GM19035 (cell line): Measurements from ENCODE around the gene TMX4.
"Not testable (repeated sequence)": the region's sequence is repeated elsewhere in the genome, so short reads cannot be mapped to it uniquely, and the experiment has no call there.

Experiments used
- ATAC-seq: cut with Tn5 transposase; IDR thresholded peaks from one replicate; pipeline ENCODE4 v1.9.1; 2021; ENCODE audit not compliant: unreplicated experiment

TMX4 gene

DNA sequence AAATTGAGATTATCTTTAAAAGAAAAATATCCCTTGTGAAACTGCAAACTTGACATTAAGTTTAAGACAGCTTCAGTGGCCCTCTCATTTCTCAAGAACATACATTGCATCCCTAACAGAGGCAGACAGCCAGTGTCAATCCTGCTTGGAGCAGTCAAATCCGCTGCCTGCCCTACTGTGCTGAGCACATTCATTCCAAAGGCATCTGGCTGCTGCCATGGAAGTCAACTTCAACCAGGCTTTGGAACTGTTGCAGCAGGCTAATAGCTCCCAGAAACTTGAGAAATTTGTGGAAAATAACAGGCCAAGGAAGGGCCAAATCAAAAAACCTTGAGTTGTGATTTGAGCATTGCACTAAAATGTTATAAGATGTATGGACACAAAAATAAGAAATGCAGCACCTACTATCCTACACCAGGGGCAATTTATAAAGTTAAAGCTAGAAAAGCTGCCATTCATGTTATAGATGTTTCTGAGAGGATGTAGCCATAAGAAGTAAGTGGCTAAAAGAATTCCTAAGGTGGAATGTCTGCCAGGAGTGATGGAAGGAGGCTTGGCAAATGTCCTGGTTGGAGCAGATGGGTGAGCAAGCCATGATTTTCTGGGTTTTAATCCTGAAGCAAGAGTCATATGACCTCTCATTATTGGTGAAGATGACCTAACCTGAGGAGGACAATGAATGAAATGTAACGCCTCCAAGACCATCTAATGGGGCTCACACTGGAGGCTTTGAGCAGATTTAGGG lies 47.9 kb downstream of the TMX4 start:
- ATAC-seq = no peak

DNA sequence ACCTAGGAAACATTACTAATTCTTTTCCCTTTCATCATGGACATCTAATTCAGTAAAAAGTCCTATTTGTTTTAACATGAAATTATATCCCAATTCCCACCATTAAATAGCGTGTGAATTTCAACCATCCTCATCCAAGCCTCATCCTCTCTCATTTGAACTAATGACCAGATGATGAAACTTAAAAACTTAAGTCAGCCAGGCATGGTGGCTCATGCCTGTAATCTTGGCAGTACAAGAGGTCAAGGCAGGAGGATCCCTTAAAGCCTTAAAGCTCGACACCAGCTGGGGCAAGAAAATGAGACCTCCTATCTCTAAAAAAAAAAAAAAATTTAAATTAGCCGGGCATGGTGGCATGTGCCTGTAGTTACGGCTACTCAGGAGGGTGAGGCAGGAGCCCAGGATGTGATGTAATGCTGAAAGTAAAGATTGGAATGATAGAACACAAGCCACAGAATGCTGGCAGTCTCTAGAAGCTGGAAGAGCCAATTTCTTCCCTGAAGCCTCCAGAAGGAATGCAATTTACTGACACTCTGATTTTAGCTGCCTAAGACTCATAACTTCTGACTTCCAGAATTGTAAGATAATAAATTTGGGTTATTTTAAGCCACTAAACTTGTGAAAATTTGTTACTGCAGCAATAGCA lies 52.2 kb downstream of the TMX4 start:
- ATAC-seq = no peak

GRCh38 chr20:7966176-7966575 lies 53.4 kb downstream of the TMX4 start:
- no peak for ATAC-seq

DNA sequence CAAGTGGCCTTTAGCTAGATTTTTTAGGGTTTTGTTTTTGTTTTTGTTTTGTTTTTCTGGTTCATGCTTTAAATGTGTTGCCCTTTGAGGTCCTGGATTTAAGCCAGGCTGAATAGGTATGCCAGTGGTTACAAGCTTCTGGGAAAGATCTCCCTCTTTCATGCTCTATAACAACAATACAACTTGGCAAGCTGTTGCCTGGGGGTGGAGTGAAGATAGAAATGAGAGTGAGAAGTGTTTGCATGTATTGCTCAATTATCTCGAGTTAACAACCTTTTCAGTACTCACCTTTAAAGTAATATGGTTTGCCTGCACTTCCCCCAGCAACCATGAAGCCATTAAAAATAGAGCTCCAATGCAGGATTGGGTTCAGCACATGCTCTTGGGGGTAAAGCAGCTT lies 60.1 kb downstream of the TMX4 start:
- ATAC-seq = no peak

- not testable (repeated sequence) for ATAC-seq
Observed at GRCh38 chr20:7956561-7956960, 63.0 kb downstream of the TMX4 start.

DNA sequence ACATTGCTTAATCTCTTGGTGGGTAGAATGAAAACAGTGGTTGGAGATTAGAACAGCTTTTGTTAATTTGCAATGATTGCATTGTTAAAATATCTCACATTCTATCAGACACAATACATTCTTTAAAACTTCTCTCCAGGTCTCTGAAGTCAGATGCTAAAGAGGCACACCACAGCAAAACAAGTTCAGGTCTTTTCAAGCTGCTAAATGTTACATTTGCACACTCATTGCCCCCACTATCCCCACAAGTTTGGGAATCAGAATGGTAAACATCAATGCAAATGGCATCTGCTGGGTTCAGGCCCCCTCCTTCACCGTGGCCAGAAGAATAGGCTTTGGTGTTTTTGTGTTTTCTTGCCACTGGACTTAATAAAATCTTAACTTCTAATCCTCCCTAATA lies 69.2 kb downstream of the TMX4 start:
- no peak for ATAC-seq

GRCh38 chr20:7943891-7944290 lies 75.7 kb downstream of the TMX4 start:
- no peak for ATAC-seq

- no peak for ATAC-seq
Observed at GRCh38 chr20:7940341-7940740, 79.2 kb downstream of the TMX4 start, which contains the start of gene HAO1. HAO1 (minus strand) TSS chr20:7940458; CDS start chr20:7940422, 36 bp downstream.

DNA sequence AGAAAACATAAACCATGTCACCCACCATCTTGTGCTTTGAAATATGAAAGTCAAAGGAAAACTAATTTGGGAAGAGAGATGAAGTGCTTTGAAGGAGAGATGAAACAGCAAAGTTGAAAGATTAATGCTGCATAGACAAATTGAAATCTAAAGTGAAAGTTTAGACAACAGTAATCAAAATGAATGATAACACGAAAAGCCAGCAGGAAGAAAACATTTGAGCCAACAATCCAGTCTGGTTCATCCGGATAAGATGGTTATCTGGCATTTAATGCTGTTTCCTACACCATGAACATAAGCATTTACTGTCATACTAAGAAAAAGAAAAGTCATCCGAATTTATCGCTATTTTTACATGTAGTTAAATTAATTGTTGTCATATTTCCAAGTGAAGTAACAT lies 79.9 kb downstream of the TMX4 start:
- no peak for ATAC-seq

GRCh38 chr20:7938058-7938457 lies 81.5 kb downstream of the TMX4 start:
- ATAC-seq = no peak

- no peak for ATAC-seq
Observed at GRCh38 chr20:7937328-7937727, 82.2 kb downstream of the TMX4 start.

- ATAC-seq = peak; percentile 67
Observed at GRCh38 chr20:7935027-7935551, 84.5 kb downstream of the TMX4 start.

DNA sequence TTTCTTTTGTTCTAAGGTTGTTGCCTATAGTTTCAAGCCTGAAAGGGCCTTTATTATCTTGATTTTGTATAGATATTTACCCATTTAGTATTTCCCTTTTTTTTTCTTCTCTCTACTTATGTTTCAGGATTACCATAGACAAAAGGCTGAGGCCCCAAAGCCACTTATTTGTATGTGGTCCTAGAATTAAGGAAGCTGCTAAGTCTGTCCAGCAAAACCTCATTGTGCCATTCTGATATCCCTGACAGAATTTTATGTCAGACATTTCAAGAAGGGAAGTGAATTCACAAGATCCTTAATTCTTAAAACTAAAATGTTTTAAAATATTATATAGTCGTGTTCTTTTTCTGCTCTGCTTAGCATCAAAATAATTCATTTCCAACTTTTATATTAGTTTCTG lies 86.2 kb downstream of the TMX4 start:
- ATAC-seq = no peak

GRCh38 chr20:7930343-7930742 lies 89.2 kb downstream of the TMX4 start:
- no peak for ATAC-seq
